IMR-90 (cell line): ENCODE measurements around the gene PRRC2B.

Experiments
- CEBPB ChIP-seq: IDR thresholded peaks from 2 replicates; pipeline ENCODE4 v1.6.1; 2012; ENCODE audit warnings: low read depth, low read length, improper control_type of control experiment
- CHD1 ChIP-seq: IDR thresholded peaks from 2 replicates; pipeline ENCODE4 v1.6.1; 2012; ENCODE audit warnings: low read depth, low read length, improper control_type of control experiment
- FOS ChIP-seq: fragments of 150-350 bp; IDR thresholded peaks from 2 replicates; pipeline ENCODE4 v1.6.1; 2016; ENCODE audit warnings: low read depth, low read length
- MAFK ChIP-seq: IDR thresholded peaks from 2 replicates; pipeline ENCODE4 v1.6.1; 2012; ENCODE audit warnings: low read depth, low read length, improper control_type of control experiment
- NFE2L2 ChIP-seq: fragments of 150-350 bp; IDR thresholded peaks from 2 replicates; pipeline ENCODE4 v1.6.1; 2016; ENCODE audit warnings: low read depth, mild to moderate bottlenecking, low read length
- POLR2A ChIP-seq: IDR thresholded peaks from 2 replicates; pipeline ENCODE4 v1.6.1; 2012; ENCODE audit warnings: mild to moderate bottlenecking, low read depth, low read length
- RAD21 ChIP-seq: IDR thresholded peaks from 2 replicates; pipeline ENCODE4 v1.6.1; 2012; ENCODE audit warnings: low read length, improper control_type of control experiment
- RFX5 ChIP-seq: IDR thresholded peaks from 2 replicates; pipeline ENCODE4 v1.8.0; 2012; ENCODE audit warnings: low read depth, mild to moderate bottlenecking, low read length, moderate library complexity
- TF ChIP-seq, protein P1 (sequence below): conservative IDR thresholded peaks from 2 replicates; pipeline ENCODE4 v1.5.1; 2012; ENCODE audit warnings: mild to moderate bottlenecking, low read depth, low read length, improper control_type of control experiment
- TF ChIP-seq, protein P2 (sequence below): fragments of 150-350 bp; IDR thresholded peaks from 2 replicates; pipeline ENCODE4 v1.6.1; 2017; ENCODE audit warnings: mild to moderate bottlenecking, antibody characterized with exemption, low read length, low read depth

DNA sequence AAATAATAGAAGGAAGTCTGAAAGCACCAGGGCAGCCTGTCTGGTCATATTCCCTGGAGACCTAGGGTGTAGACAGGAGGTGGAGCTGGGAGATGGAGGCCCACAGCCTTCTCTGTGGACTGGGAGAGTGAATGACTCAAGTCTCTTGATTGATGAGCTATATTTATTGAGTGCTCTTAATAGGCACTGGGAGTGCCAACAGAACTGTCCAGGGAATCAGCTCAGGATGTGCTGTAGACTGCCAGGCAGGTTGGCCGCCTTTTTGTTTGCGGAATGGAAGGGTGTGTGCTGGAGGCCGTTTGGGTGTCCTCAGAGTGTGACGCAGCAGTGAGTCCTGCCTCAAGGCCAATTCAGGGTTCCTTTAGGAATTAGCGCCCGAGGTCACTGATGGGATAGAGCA is 75.5 kb downstream of the PRRC2B start:
- TF ChIP-seq, protein P1, sequence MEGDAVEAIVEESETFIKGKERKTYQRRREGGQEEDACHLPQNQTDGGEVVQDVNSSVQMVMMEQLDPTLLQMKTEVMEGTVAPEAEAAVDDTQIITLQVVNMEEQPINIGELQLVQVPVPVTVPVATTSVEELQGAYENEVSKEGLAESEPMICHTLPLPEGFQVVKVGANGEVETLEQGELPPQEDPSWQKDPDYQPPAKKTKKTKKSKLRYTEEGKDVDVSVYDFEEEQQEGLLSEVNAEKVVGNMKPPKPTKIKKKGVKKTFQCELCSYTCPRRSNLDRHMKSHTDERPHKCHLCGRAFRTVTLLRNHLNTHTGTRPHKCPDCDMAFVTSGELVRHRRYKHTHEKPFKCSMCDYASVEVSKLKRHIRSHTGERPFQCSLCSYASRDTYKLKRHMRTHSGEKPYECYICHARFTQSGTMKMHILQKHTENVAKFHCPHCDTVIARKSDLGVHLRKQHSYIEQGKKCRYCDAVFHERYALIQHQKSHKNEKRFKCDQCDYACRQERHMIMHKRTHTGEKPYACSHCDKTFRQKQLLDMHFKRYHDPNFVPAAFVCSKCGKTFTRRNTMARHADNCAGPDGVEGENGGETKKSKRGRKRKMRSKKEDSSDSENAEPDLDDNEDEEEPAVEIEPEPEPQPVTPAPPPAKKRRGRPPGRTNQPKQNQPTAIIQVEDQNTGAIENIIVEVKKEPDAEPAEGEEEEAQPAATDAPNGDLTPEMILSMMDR, result no peak
- TF ChIP-seq, protein P2, sequence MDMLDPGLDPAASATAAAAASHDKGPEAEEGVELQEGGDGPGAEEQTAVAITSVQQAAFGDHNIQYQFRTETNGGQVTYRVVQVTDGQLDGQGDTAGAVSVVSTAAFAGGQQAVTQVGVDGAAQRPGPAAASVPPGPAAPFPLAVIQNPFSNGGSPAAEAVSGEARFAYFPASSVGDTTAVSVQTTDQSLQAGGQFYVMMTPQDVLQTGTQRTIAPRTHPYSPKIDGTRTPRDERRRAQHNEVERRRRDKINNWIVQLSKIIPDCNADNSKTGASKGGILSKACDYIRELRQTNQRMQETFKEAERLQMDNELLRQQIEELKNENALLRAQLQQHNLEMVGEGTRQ, result no peak
- no peak for TF ChIP-seq CHD1
- no peak for TF ChIP-seq RFX5
- TF ChIP-seq RAD21, result no peak
- no peak for TF ChIP-seq POLR2A
- no peak for TF ChIP-seq FOS
- no peak for TF ChIP-seq CEBPB
- no peak for TF ChIP-seq MAFK
- TF ChIP-seq NFE2L2, result no peak
